SU-DHL-6 (cell line): ENCODE data around the gene ENOX1.

Experiments
- H2AFZ ChIP-seq: fragments of 200-600 bp; sonication (generic); 2 replicates; pipeline ENCODE4 v1.6.1; 2014; ENCODE audit warnings: low read depth, mild to moderate bottlenecking, moderate library complexity, mixed read lengths, antibody characterized with exemption, low read length; ENCODE audit not compliant: severe bottlenecking
- H3F3A ChIP-seq: fragments of 200-600 bp; shearing (Covaris generic); 2 replicates; pipeline ENCODE4 v1.6.0; 2016; ENCODE audit warnings: antibody characterized with exemption, mild to moderate bottlenecking; ENCODE audit not compliant: insufficient read depth
- H3K27ac ChIP-seq: fragments of 200-600 bp; sonication (generic); 2 replicates; pipeline ENCODE4 v1.5.1; 2016; ENCODE audit warnings: low read depth, mild to moderate bottlenecking, low read length, moderate library complexity, mixed read lengths
- H3K27me3 ChIP-seq: fragments of 200-600 bp; sonication (generic), shearing (Covaris generic); 2 replicates; pipeline ENCODE4 v1.6.0; 2014; ENCODE audit warnings: mild to moderate bottlenecking, low read length
- H3K36me3 ChIP-seq: fragments of 200-600 bp; sonication (generic); 2 replicates; pipeline ENCODE4 v1.6.1; 2014; ENCODE audit warnings: mild to moderate bottlenecking, low read length, mixed read lengths
- H3K4me2 ChIP-seq: fragments of 300-600, 200-600 bp; shearing (Covaris generic), sonication (generic); 2 replicates; pipeline ENCODE4 v1.6.0; 2014; ENCODE audit warnings: low read length, low read depth, mild to moderate bottlenecking; ENCODE audit not compliant: poor library complexity, severe bottlenecking
- H3K4me3 ChIP-seq: fragments of 200-600 bp; sonication (generic); 2 replicates; pipeline ENCODE4 v1.5.1; 2014; ENCODE audit warnings: antibody characterized with exemption, low read length, mild to moderate bottlenecking, mixed read lengths; ENCODE audit not compliant: insufficient read depth, poor library complexity, severe bottlenecking
- H3K79me2 ChIP-seq: fragments of 200-600 bp; sonication (generic); 2 replicates; pipeline ENCODE4 v1.6.1; 2014; ENCODE audit warnings: mild to moderate bottlenecking, low read length, moderate library complexity; ENCODE audit not compliant: insufficient read depth
- H3K9ac ChIP-seq: fragments of 200-600 bp; sonication (generic); 2 replicates; pipeline ENCODE4 v1.7.0; 2014; ENCODE audit warnings: mild to moderate bottlenecking, low read length
- H3K9me2 ChIP-seq: fragments of 200-600 bp; sonication (generic); replicated peaks from 2 replicates; pipeline ENCODE4 v1.6.1; 2014; ENCODE audit warnings: low read length; ENCODE audit not compliant: insufficient read depth
- H3K9me3 ChIP-seq: fragments of 200-600 bp; sonication (generic); 2 replicates; pipeline ENCODE4 v1.6.1; 2014; ENCODE audit warnings: low read length, mixed read lengths; ENCODE audit not compliant: insufficient read depth
- H4K20me1 ChIP-seq: fragments of 200-600 bp; sonication (generic); 2 replicates; pipeline ENCODE4 v1.6.1; 2014; ENCODE audit warnings: low read depth, mild to moderate bottlenecking, antibody characterized with exemption, low read length, moderate library complexity, mixed read lengths
- CTCF ChIP-seq: fragments of 200-600 bp; sonication (generic); IDR thresholded peaks from one replicate; pipeline ENCODE4 v1.5.1; 2017; ENCODE audit warnings: antibody characterized with exemption, mild to moderate bottlenecking, low read length, moderate library complexity; ENCODE audit not compliant: insufficient read depth, poor library complexity, severe bottlenecking
- EZH2phosphoT487 ChIP-seq: fragments of 200-600 bp; sonication (generic), shearing (Covaris generic); conservative IDR thresholded peaks from 2 replicates; pipeline ENCODE4 v1.6.1; 2018; ENCODE audit warnings: mild to moderate bottlenecking, antibody characterized with exemption, low read length, moderate library complexity, mixed read lengths

Gene ENOX1

GRCh38 chr13:43326100-43326499 is 460.7 kb downstream of the ENOX1 start:
- Histone ChIP-seq H4K20me1 (no peaks in the 10 kb centered on the region), H3K9me2 (no peaks in the 10 kb centered on the region), H3K36me3 (no peaks in the 10 kb centered on the region), H3K9me3 (no peaks in the 10 kb centered on the region), H3F3A (no peaks in the 10 kb centered on the region), H3K4me2 (no peak overlapping the region), H3K27ac (no peak overlapping the region), H2AFZ (no peak overlapping the region), H3K4me3 (no peak overlapping the region), H3K79me2 (no peaks in the 10 kb centered on the region), H3K27me3 (no peaks in the 10 kb centered on the region), H3K9ac (no peak overlapping the region)
- TF ChIP-seq EZH2phosphoT487 (no peak), CTCF (no peak)

GRCh38 chr13:43325636-43326035 is 461.1 kb downstream of the ENOX1 start:
- no peak overlapping the region for H3K4me2 ChIP-seq
- H3K36me3 ChIP-seq, result no peaks in the 10 kb centered on the region
- H3K9ac ChIP-seq, result no peak overlapping the region
- no peak overlapping the region for H3K27ac ChIP-seq
- H2AFZ ChIP-seq, result no peak overlapping the region
- TF ChIP-seq CTCF (no peak), EZH2phosphoT487 (no peak)
- no peaks in the 10 kb centered on the region for H3K9me3 ChIP-seq
- H3F3A ChIP-seq, result no peaks in the 10 kb centered on the region
- no peaks in the 10 kb centered on the region for H3K27me3 ChIP-seq
- no peaks in the 10 kb centered on the region for H3K9me2 ChIP-seq
- no peak overlapping the region for H3K4me3 ChIP-seq
- no peaks in the 10 kb centered on the region for H4K20me1 ChIP-seq
- H3K79me2 ChIP-seq, result no peaks in the 10 kb centered on the region

- TF ChIP-seq CTCF (no peak), EZH2phosphoT487 (no peak)
- Histone ChIP-seq H3K4me2 (no peak overlapping the region), H3K9me2 (no peaks in the 10 kb centered on the region), H3K9me3 (no peaks in the 10 kb centered on the region), H3K27me3 (no peaks in the 10 kb centered on the region), H3F3A (no peaks in the 10 kb centered on the region), H3K27ac (no peak overlapping the region), H2AFZ (no peak overlapping the region), H3K79me2 (no peaks in the 10 kb centered on the region), H4K20me1 (no peaks in the 10 kb centered on the region), H3K9ac (no peak overlapping the region), H3K36me3 (no peaks in the 10 kb centered on the region), H3K4me3 (no peak overlapping the region)
Observed at GRCh38 chr13:43324129-43324528, 462.6 kb downstream of the ENOX1 start.
